GM18909 (cell line): ENCODE measurements around the gene SLC19A1.

Experiments
- ATAC-seq: cut with Tn5 transposase; IDR thresholded peaks from one replicate; pipeline ENCODE4 v1.9.1; 2021; ENCODE audit warnings: mild to moderate bottlenecking; ENCODE audit not compliant: unreplicated experiment, poor library complexity

The SLC19A1 gene

GRCh38 chr21:45460611-45461368 is 81.5 kb downstream of the SLC19A1 start:
- ATAC-seq, result no peak

- no peak for ATAC-seq
Observed at GRCh38 chr21:45460011-45460565, 82.2 kb downstream of the SLC19A1 start.

DNA sequence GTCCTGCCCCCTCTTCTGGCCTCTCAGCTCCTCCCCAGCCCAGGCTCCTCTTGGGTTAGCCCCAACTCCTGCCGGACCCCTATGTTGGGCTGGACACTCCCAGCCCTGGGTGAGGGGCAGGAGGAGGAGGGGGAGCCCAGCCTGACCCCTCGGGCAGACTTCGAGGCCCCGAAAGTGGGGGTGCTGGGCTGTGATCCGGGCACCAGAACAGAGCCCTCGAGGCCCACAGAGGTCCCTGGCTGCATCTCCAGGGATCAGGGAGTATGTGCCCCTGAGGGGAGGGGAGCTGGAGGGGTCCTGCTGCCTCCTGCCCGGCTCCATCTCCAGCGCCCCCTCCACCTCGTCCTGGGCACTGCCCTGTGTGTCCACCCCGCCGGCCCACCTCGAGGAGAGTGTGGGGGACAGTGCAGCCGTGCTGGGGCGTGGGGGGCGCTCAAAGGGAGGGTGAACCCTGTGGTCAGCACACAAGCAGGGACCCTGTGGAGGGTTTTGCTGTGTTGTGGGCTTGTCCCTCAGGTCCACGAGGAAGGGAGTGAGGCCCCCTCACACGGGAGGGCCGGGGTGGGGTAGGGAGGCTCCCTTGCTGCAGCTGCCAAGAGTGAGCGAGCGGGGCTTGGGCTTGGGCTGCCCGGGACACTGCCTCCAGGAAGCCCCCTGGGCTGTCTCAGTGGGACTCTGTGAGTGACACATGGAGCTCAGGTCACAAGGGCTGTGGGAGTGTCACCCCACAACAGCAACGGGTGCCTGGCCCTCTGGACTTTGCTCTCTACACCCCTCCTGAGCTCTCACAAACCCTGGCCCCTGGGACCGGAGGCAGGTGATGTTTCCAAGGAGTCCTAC is 82.8 kb downstream of the SLC19A1 start:
- ATAC-seq, result no peak

GRCh38 chr21:45458281-45459170 is 83.7 kb downstream of the SLC19A1 start:
- no peak for ATAC-seq

- ATAC-seq, result no peak
Observed at GRCh38 chr21:45457832-45458172, 84.4 kb downstream of the SLC19A1 start.

- ATAC-seq, result no peak
Observed at GRCh38 chr21:45457161-45457831, 84.9 kb downstream of the SLC19A1 start.

DNA sequence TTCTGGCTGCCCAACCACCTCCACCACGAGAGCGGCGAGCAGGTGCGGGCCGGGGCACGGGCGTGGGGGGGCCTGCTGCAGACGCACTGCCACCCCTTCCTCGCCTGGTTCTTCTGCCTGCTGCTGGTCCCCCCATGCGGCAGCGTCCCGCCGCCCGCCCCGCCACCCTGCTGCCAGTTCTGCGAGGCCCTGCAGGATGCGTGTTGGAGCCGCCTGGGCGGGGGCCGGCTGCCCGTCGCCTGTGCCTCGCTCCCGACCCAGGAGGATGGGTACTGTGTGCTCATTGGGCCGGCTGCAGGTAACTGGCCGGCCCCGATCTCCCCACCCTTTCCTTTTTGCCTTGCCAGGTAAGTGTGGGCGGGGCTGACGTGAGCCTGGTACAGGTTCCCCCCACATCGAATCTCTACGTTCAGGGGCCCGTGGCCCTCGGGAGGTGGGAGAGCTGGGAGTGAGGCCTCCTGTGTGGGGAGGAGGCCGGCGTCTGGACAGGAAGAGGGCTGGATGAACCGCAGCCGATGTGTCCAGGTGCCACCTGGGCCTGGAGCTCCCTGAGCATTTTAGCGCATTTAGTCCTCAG is 85.6 kb downstream of the SLC19A1 start:
- ATAC-seq, result no peak

DNA sequence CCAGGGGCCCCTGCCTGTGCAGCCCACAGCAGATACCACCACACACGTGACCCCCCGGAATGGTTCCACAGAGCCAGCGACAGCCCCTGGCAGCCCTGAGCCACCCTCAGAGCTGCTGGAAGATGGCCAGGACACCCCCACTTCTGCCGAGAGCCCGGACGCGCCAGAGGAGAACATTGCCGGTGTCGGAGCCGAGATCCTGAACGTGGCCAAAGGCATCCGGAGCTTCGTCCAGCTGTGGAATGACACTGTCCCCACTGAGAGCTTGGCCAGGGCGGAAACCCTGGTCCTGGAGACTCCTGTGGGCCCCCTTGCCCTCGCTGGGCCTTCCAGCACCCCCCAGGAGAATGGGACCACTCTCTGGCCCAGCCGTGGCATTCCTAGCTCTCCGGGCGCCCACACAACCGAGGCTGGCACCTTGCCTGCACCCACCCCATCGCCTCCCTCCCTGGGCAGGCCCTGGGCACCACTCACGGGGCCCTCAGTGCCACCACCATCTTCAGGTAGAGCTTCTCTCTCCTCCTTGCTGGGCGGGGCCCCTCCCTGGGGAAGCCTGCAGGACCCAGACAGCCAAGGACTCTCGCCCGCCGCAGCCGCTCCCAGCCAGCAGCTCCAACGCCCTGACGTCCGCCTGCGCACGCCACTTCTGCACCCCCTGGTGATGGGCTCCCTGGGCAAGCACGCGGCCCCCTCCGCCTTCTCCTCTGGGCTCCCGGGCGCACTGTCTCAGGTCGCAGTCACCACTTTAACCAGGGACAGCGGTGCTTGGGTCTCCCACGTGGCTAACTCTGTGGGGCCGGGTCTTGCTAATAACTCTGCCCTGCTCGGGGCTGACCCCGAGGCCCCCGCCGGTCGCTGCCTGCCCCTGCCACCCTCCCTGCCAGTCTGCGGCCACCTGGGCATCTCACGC is 86.3 kb downstream of the SLC19A1 start:
- ATAC-seq, result no peak

- no peak for ATAC-seq
Observed at GRCh38 chr21:45454926-45455673, 87.1 kb downstream of the SLC19A1 start.

GRCh38 chr21:45454060-45454925 is 87.9 kb downstream of the SLC19A1 start:
- ATAC-seq, result no peak

- no peak for ATAC-seq
Observed at GRCh38 chr21:45453308-45453950, 88.8 kb downstream of the SLC19A1 start.

DNA sequence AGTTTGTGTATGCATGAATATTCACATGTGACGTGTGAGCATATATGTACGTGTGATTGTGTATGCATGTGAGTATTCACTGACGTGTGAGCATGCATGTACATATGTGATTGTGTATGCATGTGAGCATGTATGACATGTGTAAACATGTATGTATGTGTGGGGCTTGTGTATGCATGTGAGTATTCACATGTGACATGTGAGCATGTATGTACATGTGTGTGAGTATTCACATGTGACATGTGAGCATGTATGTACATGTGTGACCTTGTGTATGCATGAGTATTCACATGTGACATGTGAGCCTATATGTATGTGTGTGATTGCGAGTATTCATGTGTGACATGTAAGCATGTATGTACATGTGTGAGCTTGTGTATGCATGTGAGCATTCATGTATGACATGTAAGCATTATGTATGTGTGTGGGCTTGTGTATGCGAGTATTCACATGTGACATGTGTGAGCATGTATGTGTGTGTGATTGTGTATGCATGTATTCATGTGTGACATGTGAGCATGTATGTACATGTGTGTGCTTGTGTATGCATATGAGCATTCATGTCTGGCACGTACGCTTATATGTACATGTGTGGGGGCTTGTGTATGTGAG is 89.4 kb downstream of the SLC19A1 start:
- ATAC-seq, result no peak

DNA sequence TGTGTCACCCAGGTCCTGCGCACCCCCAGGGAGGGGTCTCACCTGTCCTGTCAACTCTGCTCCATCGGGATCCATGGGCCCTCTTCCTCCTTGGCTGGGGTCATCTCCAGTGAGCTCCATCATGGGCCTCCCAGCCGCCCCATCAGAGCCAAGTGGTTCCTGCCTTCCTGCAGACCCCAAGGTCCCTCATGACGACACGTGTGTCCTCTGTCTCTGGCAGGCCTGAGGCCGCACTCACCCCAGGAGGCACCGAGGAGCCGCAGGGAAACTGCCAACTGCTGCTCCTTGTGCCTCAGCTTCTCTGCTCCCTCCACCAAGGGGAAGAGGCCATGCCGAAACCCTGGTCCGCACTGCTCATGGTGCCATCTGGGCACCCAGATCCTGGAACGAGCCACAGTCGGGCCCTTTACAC is 90.5 kb downstream of the SLC19A1 start:
- no peak for ATAC-seq

DNA sequence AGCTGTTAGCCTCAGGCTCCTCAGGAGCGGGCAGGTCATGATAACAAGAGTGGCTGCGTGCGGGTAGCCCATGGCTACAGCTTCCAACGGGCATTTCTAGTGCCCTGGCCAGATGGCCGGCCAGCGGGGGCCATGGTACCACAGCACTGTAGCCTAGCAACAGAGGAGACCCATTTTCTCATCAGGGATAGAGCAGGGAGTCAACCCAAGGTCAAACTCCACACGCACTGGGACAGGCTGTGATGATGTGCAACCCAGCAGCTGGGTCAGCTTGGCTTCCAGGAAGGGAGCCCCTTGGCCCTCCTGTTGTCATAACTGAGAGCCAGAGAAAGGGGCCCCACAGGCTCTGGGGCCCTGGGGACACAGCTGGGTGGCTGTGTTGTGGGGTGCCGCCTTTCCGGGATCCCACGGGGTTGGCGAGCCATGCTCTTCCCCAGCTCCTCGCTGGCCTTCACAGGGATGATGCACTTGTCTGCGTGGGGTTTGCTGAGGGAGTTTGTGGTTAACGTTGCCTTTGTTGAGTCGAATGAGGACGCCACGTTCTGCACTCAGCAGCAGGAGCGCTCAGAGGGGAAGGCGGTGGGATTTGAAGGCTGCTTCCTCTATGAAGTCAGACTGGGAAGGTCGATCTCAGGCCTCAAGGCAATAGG is 91.0 kb downstream of the SLC19A1 start:
- ATAC-seq, result no peak

- ATAC-seq, result no peak
Observed at GRCh38 chr21:45450423-45451090, 91.7 kb downstream of the SLC19A1 start.
